Activated CD4-positive, alpha-beta T cell treated with anti-CD3 and anti-CD28 coated beads, Interleukin-2, amount 50 U/mL, for 24 hours (primary cell): ENCODE results near the gene PPM1E.
"Not testable (repeated sequence)": the region's sequence is repeated elsewhere in the genome, so short reads cannot be mapped to it uniquely, and the experiment has no call there.

Experiments
- DNase-seq, 2 donors: peaks; one replicate each; pipeline ENCODE4 v3.0.0-alpha.2; 2020; ENCODE audit warnings: low read depth in 1 of 2, low spot score in 1 of 2

Gene PPM1E

DNA sequence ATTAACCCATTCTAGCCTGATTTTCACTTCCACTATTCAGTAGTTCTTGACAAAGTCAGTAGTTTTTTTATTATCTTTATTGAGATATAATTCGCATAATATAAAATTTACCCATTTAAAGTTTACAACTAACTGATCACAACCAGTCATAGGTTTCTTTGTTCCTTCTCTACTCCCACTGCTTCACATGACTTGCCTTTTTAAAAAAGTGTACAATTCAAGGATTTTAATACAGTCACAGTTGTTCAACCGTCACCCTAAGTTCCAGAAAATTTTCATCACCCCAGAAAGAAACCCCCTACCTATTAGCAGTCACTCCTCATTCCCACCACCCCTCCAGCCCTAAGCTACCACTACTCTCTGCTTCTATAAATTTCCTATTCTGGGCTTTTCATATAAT is 188.5 kb downstream of the PPM1E start:
- no peak for DNase-seq

DNA sequence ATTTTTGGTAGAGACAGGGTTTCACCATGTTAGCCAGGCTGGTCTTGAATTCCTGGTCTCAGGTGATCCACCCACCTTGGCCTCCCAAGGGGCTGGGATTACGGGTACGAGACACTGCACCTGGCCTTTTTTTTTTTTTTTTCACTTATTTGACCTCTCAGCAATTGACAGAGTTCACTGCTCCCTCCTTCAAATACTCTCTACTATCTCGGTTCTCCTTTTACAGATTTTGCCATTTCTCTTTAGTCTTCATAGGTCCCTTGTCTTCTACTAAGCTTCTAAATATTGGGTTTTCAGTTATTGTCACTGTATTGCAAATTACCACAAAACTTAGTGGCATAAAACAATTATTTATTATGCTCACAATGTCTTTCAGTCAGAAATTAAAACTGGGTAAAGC is 191.8 kb downstream of the PPM1E start:
- no peak for DNase-seq

DNA sequence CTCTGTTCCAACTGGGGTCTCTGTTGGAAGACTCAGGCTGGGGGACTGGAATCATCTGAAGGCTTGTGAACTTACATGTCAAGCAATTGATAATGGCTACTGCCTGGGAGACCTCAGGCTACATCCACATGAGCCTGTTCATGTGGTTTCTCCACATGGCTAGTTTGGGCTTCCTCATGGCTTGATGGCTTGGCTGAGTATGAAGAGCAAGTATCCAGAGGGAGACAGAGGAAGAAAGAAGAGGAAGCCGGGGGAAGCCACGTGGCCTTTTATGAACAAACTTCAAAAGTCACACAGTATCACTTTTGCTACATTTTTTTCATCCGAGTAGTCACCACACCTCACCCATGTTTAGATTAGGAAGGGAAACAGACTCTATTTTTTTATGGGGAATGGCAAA is 192.2 kb downstream of the PPM1E start:
- DNase-seq = no peak

DNA sequence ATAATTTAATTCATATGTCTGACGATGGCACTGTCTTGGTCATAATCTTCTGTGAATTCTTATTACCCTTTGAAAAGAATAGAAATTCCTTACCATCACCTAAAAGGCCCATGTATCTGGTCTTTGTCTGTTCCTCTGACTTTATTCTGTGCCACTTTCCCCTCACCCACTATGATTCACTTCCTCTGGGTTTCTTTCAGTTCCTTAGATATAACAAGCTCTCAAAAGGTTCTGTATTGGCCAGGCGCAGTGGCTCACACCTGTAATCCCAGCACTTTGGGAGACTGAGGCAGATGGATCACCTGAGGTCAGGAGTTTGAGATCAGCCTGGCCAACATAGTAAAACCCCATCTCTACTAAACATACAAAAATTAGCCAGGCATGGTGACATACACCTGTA is 198.7 kb downstream of the PPM1E start:
- DNase-seq = not testable (repeated sequence)

DNA sequence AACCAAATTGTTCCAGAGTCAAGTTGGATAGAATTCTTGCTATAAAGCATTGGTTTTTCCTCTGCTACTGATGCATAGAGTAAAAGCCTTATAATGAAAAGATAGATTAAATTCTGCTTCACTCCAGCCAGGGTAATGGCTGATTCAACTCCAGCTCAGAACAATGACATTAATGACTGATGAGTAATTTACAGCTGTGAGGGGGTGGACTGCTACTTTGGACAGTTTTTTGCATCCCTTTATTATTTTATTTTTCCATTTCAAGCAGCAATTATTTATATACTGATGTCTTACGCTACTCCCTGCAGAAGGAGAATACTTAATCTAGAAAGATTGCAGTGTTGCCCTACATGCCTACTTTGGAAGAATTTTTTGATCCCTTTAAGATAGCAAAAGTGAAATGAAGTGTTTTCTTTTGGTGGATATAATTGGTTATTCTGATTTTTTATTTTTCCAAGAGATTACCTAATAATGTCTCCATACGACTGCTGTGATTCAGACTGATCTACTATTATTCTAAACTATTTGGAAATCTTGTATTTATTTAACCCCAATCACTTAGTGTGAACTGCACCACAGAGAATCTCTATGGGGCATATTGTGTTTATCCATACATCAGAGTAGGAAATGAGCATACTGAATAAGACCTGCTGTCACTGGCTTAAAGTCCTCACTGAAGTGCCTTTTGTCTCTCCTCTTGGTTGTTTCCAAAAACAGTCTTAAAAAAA is 201.5 kb downstream of the PPM1E start:
- no peak for DNase-seq

DNA sequence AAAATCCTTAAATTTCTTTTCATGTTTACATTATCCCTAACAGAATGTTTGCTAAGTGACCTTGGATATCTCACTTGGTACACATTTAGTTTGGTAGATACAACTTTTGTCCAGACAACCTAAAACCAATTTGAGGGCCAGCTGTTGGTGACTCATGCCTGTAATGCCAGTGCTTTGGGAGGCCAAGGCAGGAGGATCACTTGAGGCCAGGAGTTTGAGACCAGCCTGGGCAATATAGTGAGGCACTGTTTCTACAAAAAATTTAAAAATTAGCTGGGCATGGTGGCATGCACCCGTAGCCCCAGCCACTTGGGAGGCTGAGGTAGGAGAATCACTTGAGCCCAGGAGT is 202.0 kb downstream of the PPM1E start:
- DNase-seq = not testable (repeated sequence)

DNA sequence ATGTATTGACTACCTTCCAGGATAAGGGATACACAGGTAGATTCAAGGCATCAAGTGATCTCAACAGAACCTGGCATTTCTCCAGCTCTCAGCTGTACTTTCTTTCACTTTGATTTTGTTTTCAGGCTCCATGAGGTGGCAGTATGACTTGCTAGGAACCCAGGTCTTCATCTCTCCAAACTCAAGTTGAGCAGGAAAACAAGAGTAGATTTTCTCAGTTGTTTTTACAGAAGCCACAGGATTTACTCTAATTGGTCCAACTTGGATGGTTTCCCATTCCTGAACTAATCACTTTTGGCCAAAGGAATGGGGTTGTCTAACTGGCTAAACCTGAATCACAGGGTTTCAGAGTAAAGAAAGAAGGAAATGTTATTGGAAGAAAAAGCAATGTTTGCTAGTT is 204.4 kb downstream of the PPM1E start:
- no peak for DNase-seq

DNA sequence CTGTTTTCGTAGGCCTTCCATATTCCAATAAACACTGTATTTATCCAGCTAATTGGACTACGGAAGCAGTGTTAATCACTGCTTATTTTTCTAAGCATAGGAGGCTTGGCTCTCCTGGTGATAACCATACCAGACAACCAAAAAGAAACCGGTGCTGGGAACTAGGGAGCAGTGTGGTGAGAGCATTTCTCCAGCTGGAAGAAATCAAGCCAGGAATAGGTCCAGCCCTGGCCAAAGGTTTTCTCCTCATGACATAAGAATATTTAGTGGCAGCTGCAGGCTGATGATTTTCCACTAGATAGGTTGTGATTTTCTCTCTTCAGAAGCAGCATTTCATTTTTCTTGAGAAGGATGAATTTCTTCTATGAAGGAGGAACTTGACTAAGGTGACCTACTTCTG is 209.6 kb downstream of the PPM1E start:
- no peak for DNase-seq

DNA sequence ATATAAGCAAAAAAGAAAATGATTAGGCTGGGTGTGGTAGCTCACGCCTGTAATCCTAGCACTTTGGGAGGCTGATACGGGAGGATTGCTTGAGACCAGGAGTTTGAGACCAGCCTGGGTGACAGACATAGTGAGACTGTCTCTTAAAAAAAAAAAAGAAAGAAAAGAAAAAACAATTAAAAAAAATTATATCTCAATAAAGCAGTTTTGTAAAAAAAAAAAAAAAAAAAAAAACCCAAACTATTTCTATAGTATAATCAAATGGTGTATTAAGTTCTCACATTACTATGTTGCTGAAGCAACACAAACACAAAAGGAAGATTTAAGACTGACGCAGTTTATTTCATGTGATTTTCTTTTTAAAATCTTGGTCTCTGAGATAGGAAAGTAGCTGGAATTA is 210.6 kb downstream of the PPM1E start:
- no peak for DNase-seq

DNA sequence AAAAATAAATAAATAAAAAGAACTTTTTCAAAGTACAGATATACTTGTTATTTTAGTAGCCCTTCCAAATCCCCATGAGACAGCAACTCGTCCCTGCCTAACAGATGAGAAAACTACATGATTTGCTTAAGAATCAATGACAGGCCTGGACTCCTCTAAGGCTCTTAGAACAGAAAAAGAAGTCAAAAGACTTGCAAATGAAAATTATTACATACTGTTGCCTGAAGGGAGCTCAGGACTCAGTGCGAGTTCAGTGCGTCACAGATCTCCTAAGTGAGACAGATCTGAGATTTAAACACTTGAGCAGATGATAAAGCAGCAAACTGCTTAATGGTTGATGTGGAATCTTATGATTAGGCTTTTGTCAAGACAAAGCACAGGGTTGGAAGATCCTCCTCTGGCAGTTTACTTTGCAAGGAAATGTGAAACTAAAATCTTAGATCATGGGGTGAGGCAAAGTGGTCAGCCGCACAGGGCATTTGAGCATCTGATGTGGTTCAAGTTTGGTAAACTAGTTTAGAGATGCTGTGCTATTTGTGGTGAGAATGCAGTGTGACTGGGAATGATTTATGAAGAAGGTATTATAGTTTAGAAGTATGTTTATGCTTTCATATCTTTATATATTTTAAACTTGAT is 212.9 kb downstream of the PPM1E start:
- no peak for DNase-seq

DNA sequence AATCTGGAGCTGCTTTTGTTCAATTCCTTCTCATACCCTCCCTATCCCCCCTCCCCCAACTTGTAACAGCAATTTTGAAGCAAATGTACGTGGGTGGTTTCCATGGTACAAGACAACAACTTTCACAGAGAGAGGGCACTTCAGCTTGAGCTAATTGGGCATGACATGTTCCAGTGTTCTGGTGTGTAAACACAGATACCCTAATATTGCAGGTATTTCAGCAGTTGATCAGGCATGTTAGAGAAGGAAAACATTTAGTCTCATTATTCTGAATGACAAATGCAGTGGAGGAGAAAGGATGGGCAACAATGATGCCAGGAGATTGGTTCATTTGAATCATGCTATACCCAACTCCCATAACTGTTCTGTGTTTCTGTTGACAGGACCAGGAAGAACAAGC is 213.5 kb downstream of the PPM1E start:
- no peak for DNase-seq

DNA sequence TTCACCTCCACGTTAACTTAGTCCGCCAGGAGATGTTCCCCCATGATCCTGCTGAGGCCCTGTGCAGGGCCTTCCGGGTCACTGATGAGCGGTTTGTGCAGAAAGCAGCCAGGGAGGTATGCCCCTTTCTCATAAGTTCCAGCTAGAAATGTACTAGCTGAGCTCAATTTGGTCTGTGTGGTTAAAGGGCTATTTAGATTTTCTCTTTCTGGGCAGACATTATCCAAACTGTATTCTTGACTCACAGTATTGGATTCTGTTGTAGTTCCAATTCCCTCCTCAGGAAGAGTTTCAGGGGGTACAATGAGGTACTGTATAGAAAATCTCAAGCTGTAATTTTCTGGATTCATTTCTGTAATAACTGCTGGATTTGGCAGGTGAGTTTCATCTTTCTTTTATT is 214.0 kb downstream of the PPM1E start:
- no peak for DNase-seq

DNA sequence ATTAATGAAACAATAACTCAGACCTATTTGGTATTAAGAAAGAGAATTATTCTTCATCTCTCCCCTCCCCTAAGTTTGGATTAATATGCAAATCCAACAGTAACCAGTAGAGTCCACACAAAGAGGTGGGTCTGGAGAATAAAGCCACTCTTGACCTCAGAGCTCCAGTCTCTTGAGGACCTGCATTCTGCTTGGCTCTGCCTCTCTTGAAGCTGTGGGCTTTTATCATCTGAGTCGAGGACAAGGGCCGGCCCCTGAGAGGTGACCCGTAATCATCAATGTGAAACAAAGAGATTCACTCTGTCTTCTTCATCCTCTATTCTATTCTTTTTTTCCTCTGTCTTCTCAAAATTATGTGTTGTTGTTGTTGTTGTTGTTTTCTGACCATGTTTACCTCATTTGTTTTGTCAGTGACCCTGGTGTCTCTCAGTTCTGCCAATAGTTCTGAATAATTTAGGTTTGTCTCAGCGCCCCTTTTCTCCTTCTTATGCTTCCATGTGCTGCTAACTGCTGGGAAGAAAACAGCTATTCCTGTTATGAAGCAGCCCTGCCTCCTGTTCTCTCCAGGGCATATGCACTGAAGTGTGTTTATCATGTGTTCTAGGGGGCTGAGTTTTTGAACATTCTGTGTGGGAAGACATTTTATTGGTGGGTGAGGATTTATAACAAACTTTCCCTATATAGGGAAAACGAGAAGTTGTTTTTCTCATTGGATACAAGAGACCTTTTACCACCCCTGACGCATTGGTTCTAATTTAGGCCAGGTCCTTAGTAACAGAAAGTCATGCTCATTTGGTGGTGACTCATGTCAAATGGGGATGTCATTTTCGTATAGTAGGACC is 215.2 kb downstream of the PPM1E start:
- no peak for DNase-seq

DNA sequence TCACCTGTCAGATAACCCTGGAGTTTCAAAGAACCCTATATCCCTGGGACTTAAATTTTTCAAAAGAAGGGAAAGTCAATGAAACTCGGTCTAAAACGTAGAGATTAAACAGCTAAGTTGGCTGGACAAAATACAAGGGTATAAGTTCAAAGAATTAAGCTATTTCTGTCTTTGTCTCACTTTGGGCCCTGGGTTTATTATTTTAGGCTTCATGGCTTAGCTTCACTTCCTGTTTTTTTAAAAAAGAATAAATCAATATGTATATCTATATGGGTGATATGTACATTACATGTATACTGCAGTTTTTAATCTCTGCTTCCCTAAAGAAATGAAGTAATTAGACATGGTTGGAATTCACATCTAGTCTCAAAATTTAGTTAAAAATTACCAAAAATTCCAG is 218.7 kb downstream of the PPM1E start:
- DNase-seq = no peak

DNA sequence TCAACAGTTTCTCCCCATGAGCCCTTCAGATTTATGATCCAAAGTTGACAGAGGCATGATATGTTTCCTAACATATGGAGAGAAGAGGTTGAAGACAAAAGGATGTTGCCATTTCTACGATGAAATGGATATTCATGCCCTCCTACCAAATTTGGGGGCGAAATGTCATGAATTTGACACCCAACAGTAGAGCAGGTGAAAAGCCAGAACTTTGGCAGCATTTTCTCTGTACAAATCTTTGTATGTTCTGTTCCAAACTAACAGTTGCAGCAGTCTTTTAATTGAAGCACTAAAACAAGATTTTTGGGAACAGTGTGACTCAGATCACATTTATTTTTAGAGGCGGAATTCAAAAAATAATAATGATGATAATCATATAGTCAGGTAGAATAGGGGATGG is 220.9 kb downstream of the PPM1E start:
- DNase-seq = no peak

DNA sequence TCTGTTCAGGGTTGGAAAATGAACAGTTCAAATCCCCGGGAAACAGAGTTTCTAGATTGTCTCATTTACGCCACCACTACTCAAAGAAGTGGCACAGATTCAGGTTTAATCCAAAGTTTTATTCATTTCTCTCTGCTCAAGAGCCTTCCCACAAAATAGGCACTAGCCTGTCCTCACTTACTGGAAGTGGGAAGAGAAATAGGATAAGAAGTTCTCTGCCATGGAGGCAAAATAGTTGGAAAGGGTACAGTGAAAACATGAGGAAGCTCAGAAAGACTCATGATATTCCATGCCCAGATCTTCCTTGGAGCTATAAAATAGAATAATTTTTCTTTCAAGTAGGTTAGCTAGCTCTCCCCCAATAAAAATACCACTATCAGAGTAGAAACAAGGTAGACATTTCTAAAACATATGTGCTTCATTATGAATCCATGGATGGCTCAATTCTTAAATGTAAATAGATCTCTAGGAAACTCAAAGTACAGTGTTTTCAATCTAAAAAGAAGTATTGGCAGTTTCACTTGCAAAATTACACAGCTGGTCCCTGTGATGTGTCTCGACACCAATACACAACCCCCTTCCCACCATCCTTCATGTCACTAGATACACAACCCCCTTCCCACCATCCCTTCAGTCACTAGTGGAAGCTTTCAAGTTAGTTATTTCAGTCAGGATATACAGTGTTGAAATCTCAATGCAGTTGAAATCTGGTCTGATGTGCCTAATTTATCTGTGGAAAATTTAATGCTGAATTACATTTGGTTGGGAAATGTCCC is 225.2 kb downstream of the PPM1E start:
- no peak for DNase-seq

DNA sequence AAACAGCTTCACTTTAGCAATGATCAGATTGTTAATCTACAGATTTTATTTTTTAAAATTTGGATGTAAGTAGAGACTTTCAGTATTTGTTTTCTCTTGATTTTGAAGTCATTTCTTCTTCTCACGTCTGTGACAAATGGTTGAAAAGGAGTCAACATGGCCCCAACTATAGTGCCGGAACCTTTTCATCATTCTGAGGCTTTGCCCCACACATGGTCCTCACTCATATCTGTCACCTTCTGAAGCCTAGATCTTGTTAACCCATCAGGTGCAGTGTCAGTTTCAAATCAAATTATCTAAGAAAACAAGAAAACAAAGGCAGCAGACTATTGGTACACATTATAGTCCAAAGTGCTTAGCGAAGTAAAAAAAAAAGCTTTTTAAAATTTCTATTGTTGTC is 227.0 kb downstream of the PPM1E start:
- DNase-seq = no peak

DNA sequence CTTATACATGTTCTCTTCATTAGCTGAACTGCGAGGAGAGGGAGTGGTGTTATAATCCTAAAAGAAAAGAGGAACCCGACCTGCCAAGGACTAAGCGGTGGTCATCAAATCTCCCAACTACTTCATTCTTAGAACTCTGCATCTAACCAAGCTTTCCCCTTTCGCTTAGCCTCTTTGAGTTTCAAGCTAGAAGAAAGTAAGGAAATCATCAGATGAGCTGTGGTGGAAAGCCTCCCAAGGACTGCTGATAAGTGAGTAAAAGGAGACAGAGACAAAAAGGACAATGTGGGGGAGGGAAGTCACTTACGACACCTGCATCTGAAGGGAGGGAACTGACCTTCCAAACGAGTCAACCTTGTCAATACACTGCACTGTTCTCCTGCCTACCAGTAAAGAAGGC is 229.7 kb downstream of the PPM1E start:
- DNase-seq = no peak

DNA sequence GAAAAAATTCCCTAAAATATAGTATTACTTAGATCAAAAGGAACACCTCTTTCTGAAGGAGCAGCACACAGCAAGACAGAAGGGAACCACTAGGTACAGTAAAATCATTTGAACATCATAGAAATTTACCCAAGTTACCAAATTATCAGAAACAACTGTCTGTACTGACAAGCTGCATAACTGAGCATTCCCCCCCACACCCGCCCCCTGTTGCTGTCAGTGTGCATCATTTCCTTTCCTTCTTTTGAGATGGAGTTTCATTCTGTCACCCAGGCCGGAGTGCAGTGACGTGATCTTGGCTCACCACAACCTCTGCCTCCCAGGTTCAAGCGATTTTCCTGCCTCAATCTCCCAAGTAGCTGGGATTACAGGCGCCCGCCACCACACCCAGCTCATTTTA is 230.3 kb downstream of the PPM1E start:
- no peak for DNase-seq

DNA sequence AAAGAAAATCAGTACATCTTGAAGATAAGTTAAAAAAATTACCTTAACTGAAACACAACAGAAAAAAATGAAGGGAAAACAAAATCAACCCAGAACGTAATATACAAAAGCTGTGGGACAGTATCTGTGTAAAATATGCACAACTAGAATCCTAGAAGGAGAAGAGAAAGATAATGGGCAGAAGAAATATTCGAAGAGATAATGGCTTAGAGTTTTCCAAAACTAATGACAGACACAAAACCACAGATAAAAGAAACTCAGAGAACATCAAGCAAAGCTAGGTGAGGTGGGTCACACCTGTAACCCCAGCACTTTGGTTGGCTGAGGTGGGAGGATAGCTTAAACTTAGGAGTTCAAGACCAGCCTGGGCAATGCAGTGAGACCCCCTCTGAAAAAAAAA is 234.0 kb downstream of the PPM1E start:
- no peak for DNase-seq

DNA sequence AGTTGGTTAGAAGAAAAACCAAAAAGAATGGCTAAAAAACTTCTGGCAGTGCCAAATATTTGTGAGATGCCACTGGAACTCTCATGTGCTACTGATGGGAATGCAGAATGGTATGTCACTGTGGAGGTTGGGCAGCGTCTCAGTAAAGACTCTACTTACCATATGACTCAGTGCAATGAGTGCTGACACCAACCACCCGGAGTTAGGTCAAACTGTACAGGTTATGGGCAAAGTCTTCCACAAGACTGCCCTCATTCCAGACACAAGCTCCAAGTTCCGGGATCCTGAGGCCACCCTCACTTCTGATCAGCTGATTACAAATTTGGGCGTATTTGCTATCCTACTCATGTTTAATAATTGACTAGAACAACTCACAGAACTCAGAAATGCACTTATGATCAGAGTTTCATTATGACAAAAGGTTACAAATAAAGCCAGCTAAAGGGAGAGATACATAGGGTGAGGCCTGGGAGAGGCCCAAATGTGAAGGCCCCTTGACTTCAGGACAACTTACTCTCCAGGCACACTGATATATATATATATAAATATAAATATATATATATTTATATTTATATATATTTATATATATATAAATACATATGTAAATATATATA is 236.2 kb downstream of the PPM1E start:
- no peak for DNase-seq
